Activated CD8-positive, alpha-beta T cell treated with anti-CD3 and anti-CD28 coated beads, Interleukin-2, amount 10 ng/mL, durations not matched to agents 7 days and 5 days (primary cell): ENCODE results near the gene NT5C3A. TPM values are rescaled to one million over a fixed set of nuclear protein-coding genes. Genes with fewer than 3 reads are reported as not detected.

Source experiments
- ATAC-seq: fragments of 150-1000 bp; cut with Tn5 transposase; one replicate; pipeline ENCODE4 v1.10.0; 2021; ENCODE audit warnings: moderate library complexity
- CTCF ChIA-PET: fragments of 350-600 bp; sonication (Branson Sonifier 250); formaldehyde crosslinking; loops from one replicate; lab custom pipeline; 2021; ENCODE audit warnings: antibody characterized with exemption; lab: Charles Lee
- POLR2A ChIA-PET: fragments of 350-600 bp; sonication (Branson Sonifier 250); formaldehyde crosslinking; loops from one replicate; lab custom pipeline; 2021; ENCODE audit warnings: antibody characterized with exemption; lab: Charles Lee
- DNase-seq: peaks from one replicate; pipeline ENCODE4 v3.0.0-alpha.2; 2020
- H3K27ac Mint-ChIP-seq: one replicate; pipeline ENCODE4 v1.8.0; 2021; ENCODE audit warnings: mild to moderate bottlenecking, mixed read lengths
- H3K27me3 Mint-ChIP-seq: one replicate; pipeline ENCODE4 v1.8.0; 2021; ENCODE audit warnings: low read depth, mixed read lengths
- H3K36me3 Mint-ChIP-seq: one replicate; pipeline ENCODE4 v1.8.0; 2021; ENCODE audit warnings: low read depth, mixed read lengths
- H3K4me1 Mint-ChIP-seq: one replicate; pipeline ENCODE4 v1.8.0; 2021; ENCODE audit warnings: low read depth, mixed read lengths
- H3K4me3 Mint-ChIP-seq: one replicate; pipeline ENCODE4 v1.8.0; 2021; ENCODE audit warnings: mild to moderate bottlenecking, mixed read lengths
- H3K9me3 Mint-ChIP-seq: one replicate; pipeline ENCODE4 v1.8.0; 2022; ENCODE audit warnings: mixed read lengths; ENCODE audit not compliant: insufficient read depth
- total RNA-seq, 2 experiments: library from RNA; stranded (reverse); gene quantifications; one replicate each; pipeline ENCODE4 v1.2.3, GENCODE V29; 2021

NT5C3A gene
- 10 to 100 TPM; 44.4 to 45.8 TPM for total RNA-seq

GRCh38 chr7:33062023-33062781 is at the start of gene NT5C3A:
NT5C3A (minus strand) TSS chr7:33062776; CDS start chr7:33062705, 71 bp downstream.
- Mint-ChIP-seq H3K9me3 (peaks cover 5% of the 10 kb centered on the region), H3K4me1 (peaks cover 36% of the 10 kb centered on the region), H3K27me3 (peaks cover 8% of the 10 kb centered on the region), H3K27ac (peak within 1 kb of the TSS; percentile 94), H3K4me3 (peak within 1 kb of the TSS; percentile 93), H3K36me3 (peaks cover 13% of the 10 kb centered on the region)
- ChIA-PET CTCF (interaction anchor here (0.6 to 3.4 kb wide), 8 partner anchors 10 to 216 kb away, joined by 3 to 22 read pairs (median 6); partner anchors contain the start of gene RP9), POLR2A (interaction anchor here (0.6 to 4.0 kb wide), 15 partner anchors 9 to 447 kb away, joined by 3 to 30 read pairs (median 4); partner anchors contain the start of gene RP9)
- DNase-seq (peak; percentile 51), ATAC-seq (peak; percentile 60)

GRCh38 chr7:33111614-33112013 is 49.0 kb upstream of the NT5C3A start:
- Mint-ChIP-seq H3K27me3 (peaks cover 36% of the 10 kb centered on the region), H3K4me1 (peaks cover 27% of the 10 kb centered on the region), H3K9me3 (no peaks in the 10 kb centered on the region), H3K27ac (no peak overlapping the region), H3K4me3 (no peak overlapping the region), H3K36me3 (no peaks in the 10 kb centered on the region)
- ChIA-PET POLR2A (no interaction called here), CTCF (no interaction called here)
- ATAC-seq (no peak), DNase-seq (no peak)

- ATAC-seq, result no peak
Measured at GRCh38 chr7:33109758-33110238, 47.2 kb upstream of the NT5C3A start.

GRCh38 chr7:33109005-33109757 is 46.6 kb upstream of the NT5C3A start, which contains the start of gene RP9:
RP9 (minus strand) TSS chr7:33109404; CDS start chr7:33109372, 32 bp downstream.
- DNase-seq (peak; percentile 78), ATAC-seq (peak; percentile 94)
- CTCF ChIA-PET, result interaction anchor here (0.6 to 4.4 kb wide), 38 partner anchors 8 to 619 kb away, joined by 3 to 80 read pairs (median 6); partner anchors contain the start of genes BBS9, KBTBD2, LSM5 and NT5C3A
- H3K27me3 Mint-ChIP-seq, result peaks cover 19% of the 10 kb centered on the region
- POLR2A ChIA-PET, result interaction anchor here (0.6 to 2.4 kb wide), 7 partner anchors 21 to 263 kb away, joined by 3 to 14 read pairs (median 4); partner anchors contain the start of genes KBTBD2 and NT5C3A
- no peaks in the 10 kb centered on the region for H3K36me3 Mint-ChIP-seq
- peak within 1 kb of the TSS; percentile 87 for H3K4me3 Mint-ChIP-seq
- peaks cover 29% of the 10 kb centered on the region for H3K4me1 Mint-ChIP-seq
- no peaks in the 10 kb centered on the region for H3K9me3 Mint-ChIP-seq
- H3K27ac Mint-ChIP-seq, result peak within 1 kb of the TSS; percentile 66

More at GRCh38 chr7:33109758-33110238, 47.2 kb upstream of the NT5C3A start:
- CTCF ChIA-PET, result interaction anchor here (0.9 to 4.4 kb wide), 14 partner anchors 11 to 348 kb away, joined by 3 to 80 read pairs (median 6); partner anchors contain the start of genes BBS9 and NT5C3A
- no peaks in the 10 kb centered on the region for H3K36me3 Mint-ChIP-seq
- H3K9me3 Mint-ChIP-seq, result no peaks in the 10 kb centered on the region
- peak overlapping the region; percentile 70 for H3K4me3 Mint-ChIP-seq
- H3K4me1 Mint-ChIP-seq, result peaks cover 29% of the 10 kb centered on the region
- H3K27me3 Mint-ChIP-seq, result peaks cover 23% of the 10 kb centered on the region
- H3K27ac Mint-ChIP-seq, result no peak overlapping the region
- POLR2A ChIA-PET, result interaction anchor here (1.0 to 2.4 kb wide), 3 partner anchors 20 to 219 kb away, joined by 3 to 14 read pairs (median 4); no protein-coding TSS in a partner anchor
- DNase-seq, result no peak

- H3K4me3 Mint-ChIP-seq, result peak overlapping the region; percentile 87
- H3K27ac Mint-ChIP-seq, result peak overlapping the region; percentile 66
- ChIA-PET CTCF (interaction anchor here (0.8 to 4.4 kb wide), 50 partner anchors 9 to 619 kb away, joined by 3 to 80 read pairs (median 6); partner anchors contain the start of genes BBS9, KBTBD2, LSM5 and NT5C3A), POLR2A (interaction anchor here (0.6 to 2.4 kb wide), 7 partner anchors 22 to 262 kb away, joined by 3 to 14 read pairs (median 4); partner anchors contain the start of genes KBTBD2 and NT5C3A)
- H3K4me1 Mint-ChIP-seq, result peaks cover 29% of the 10 kb centered on the region
- DNase-seq (peak; percentile 33), ATAC-seq (peak; percentile 17)
- H3K9me3 Mint-ChIP-seq, result no peaks in the 10 kb centered on the region
- H3K27me3 Mint-ChIP-seq, result peaks cover 17% of the 10 kb centered on the region
- no peaks in the 10 kb centered on the region for H3K36me3 Mint-ChIP-seq
Measured at GRCh38 chr7:33108554-33109004, 46.0 kb upstream of the NT5C3A start.

- Mint-ChIP-seq H3K36me3 (peaks cover 7% of the 10 kb centered on the region), H3K27ac (no peak overlapping the region), H3K27me3 (peaks cover 13% of the 10 kb centered on the region), H3K4me3 (peak overlapping the region; percentile 87), H3K9me3 (no peaks in the 10 kb centered on the region), H3K4me1 (peaks cover 29% of the 10 kb centered on the region)
- POLR2A ChIA-PET, result interaction anchor here (0.9 to 2.4 kb wide), 5 partner anchors 45 to 261 kb away, joined by 3 to 14 read pairs (median 7); partner anchors contain the start of genes KBTBD2 and NT5C3A
- DNase-seq (peak; percentile 75), ATAC-seq (peak; percentile 31)
- CTCF ChIA-PET, result interaction anchor here (0.6 to 4.4 kb wide), 56 partner anchors 9 to 618 kb away, joined by 3 to 80 read pairs (median 5); partner anchors contain the start of genes BBS9, KBTBD2, LSM5 and NT5C3A
Measured at GRCh38 chr7:33107136-33108066, 44.8 kb upstream of the NT5C3A start.

- peaks cover 24% of the 10 kb centered on the region for H3K36me3 Mint-ChIP-seq
- peaks cover 4% of the 10 kb centered on the region for H3K4me1 Mint-ChIP-seq
- ATAC-seq (no peak), DNase-seq (no peak)
- H3K4me3 Mint-ChIP-seq, result no peak overlapping the region
- H3K27ac Mint-ChIP-seq, result no peak overlapping the region
- H3K9me3 Mint-ChIP-seq, result no peaks in the 10 kb centered on the region
- POLR2A ChIA-PET, result interaction anchor here (1.9 kb wide), 1 partner anchor 40 kb away, joined by 6 read pairs; the partner anchor contains the start of gene NT5C3A
- CTCF ChIA-PET, result no interaction called here
- H3K27me3 Mint-ChIP-seq, result no peaks in the 10 kb centered on the region
Measured at GRCh38 chr7:33101906-33102305, 39.3 kb upstream of the NT5C3A start.

GRCh38 chr7:33100770-33101169 is 38.2 kb upstream of the NT5C3A start:
- H3K4me3 Mint-ChIP-seq, result no peak overlapping the region
- no peak overlapping the region for H3K27ac Mint-ChIP-seq
- DNase-seq (no peak), ATAC-seq (no peak)
- ChIA-PET POLR2A (no interaction called here), CTCF (interaction anchor here (1.1 kb wide), 1 partner anchor 66 kb away, joined by 3 read pairs; no protein-coding TSS in a partner anchor)
- no peaks in the 10 kb centered on the region for H3K4me1 Mint-ChIP-seq
- no peaks in the 10 kb centered on the region for H3K9me3 Mint-ChIP-seq
- H3K36me3 Mint-ChIP-seq, result peaks cover 30% of the 10 kb centered on the region
- no peaks in the 10 kb centered on the region for H3K27me3 Mint-ChIP-seq

GRCh38 chr7:33099154-33099940 is 36.8 kb upstream of the NT5C3A start:
- Mint-ChIP-seq H3K9me3 (no peaks in the 10 kb centered on the region), H3K27ac (no peak overlapping the region), H3K36me3 (peaks cover 36% of the 10 kb centered on the region), H3K27me3 (no peaks in the 10 kb centered on the region), H3K4me1 (no peaks in the 10 kb centered on the region), H3K4me3 (no peak overlapping the region)
- ChIA-PET CTCF (interaction anchor here (2.7 kb wide), 1 partner anchor 9 kb away, joined by 17 read pairs; the partner anchor contains the start of gene RP9), POLR2A (no interaction called here)
- ATAC-seq (no peak), DNase-seq (no peak)
